Right ventricle myocardium inferior (tissue), 1 donor: ENCODE measurements around the gene ZNF133. TPM values are rescaled to one million over a fixed set of nuclear protein-coding genes. Genes with fewer than 3 reads are reported as not detected.

Experiments used
- ATAC-seq: fragments of 200-7000 bp; cut with Tn5 transposase; one replicate; pipeline ENCODE4 v1.9.1; 2020; ENCODE audit warnings: mild to moderate bottlenecking, moderate library complexity
- DNase-seq: peaks from one replicate; pipeline ENCODE4 v3.0.0; 2021; ENCODE audit errors: missing footprints
- intact Hi-C: fragments of 100-400 bp; cut with DNase I; formaldehyde crosslinking; loops from one replicate; pipeline ENCODE4 v1.11.0; 2022
- total RNA-seq: library from RNA; stranded (reverse); fragmentation: NEBNext Ultra II Directional; extraction: Animal tissue kit (Norgen Biotek cat#: 25700); gene quantifications from one replicate; pipeline ENCODE4 v1.2.1, GENCODE V29; 2021
- donor health status: DM: no; HTN: yes; CAD: no; lungs with severe emphysema.

ZNF133 gene
- total RNA-seq, 1 donor from 2014 or later: 7.6 TPM

DNA sequence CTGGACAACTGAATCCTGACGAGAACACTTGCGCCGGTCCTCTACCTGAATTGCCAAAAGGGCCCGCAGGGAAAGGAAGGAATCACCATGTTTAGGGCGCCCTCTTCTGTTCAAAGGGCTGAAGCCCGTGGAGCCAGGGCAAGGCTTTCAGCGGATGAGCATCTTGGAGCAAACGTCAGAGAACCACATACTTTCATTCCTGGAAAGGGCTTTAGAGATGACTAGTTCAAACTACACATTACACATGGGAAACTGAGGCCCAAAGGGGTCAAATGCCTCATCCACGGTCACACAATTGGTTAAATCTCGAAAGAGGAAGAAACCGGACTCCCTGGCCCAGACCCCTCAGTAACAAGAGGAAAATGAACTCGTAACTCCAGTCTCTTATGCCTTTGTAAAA lies 11.5 kb upstream of the ZNF133 start:
- ATAC-seq (peak; percentile 54), DNase-seq (peak; percentile 72)
- intact Hi-C loops: no loop called here

DNA sequence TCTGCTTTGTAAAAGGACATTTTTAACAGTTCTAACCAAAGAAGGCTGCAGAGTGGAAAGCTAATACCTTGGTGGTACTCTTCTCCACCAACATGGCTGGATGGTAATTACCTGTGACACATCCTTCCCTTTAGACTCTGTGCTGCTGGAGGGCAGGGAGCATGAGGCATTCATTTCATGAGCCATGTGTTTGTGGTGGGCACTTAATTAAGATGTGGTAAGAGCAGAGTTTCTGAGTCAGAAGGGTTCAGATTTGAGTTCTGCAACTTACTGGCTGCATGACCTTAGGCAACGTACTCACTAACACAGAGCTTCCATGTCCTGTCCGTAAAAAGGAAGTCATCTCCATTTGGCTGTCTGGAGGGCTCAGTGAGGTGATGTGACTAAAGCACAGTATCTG lies 9.1 kb upstream of the ZNF133 start:
- intact Hi-C loops: no loop called here
- no peak for ATAC-seq
- no peak for DNase-seq

DNA sequence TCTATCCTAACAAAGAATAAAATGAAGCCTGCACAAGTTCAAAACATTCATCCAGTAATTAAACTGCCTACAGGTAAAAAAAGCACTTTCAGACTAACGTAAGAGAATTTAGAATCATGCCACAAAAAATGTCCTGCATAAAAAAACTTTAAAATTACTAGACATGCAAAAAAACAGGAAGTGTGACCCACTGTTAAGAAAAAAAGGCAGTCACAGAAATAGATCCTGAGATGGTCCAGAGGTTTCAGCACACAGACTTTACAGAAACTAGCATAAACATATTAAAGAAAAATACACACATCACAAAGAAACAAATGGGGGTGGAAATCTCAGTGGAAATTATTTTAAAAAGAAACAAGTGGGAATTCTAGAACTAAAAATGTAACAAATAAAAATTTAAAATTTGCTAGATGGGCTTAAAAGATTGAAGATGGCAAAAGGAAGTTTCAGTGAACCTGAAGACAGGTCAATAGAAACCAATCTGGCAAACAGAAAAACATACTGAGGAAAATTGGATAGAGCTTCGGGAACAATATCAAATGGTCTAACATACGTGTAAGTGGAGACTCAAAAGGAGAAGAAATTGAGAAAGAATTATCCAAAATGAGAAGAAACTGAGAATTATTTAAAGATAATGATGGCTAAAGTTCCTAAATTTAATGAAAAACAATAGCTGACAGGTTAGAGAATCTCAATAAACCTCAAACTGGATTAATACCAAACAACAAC lies 3.4 kb upstream of the ZNF133 start:
- intact Hi-C loops: loop anchor here (5.0 kb wide), 3 partner anchors 148 to 783 kb away; partner anchors contain the start of genes KAT14, PET117 and SEC23B
- no peak for ATAC-seq
- DNase-seq: no peak

DNA sequence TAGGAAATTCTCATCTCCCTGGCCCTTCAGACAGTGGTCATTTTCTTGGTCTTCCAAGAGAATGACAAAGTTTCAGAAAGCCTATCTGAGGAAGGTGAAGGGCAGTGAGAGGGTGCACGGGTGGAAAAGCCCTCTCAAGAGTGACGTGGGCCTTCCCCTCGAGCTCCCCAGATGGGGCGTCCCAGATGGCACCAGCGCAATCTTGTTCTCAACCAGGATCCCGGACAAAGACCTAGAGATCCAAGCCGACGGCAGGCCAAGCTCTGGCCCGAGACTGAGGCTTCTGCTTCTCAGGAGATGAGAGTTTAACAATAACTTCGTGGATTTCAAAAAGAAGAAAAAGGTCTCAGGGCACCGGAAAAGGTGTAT lies 797 bp upstream of the ZNF133 start:
- ATAC-seq (no peak), DNase-seq (no peak)
- intact Hi-C loops: loop anchor here (5.0 kb wide), 2 partner anchors 150 to 220 kb away; partner anchors contain the start of genes KAT14, PET117 and SEC23B

DNA sequence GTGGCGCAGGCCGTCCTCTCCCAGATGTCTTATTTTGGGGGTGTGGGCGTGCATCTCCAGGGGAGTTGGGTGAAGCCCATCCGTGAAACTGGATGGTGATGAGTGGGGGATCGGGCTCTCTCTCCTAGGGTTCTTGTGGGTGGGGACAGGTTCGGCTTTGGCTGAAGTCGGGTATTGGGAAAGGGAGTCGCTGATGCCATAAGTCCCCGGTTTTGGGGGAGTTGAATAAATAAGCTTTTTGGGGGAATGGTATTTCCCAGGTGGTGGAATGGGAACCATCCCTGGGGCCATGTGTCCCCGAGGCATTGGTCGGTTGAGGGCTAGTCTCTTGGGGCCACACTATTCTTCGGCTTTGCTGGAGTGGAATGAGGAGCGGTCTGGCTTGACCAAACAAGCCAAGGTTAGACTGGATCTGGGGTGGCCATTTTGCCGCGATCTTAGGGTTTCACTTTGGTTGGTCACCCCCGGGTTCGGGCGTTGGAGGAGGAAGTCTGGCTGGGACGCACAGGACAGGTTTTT lies 481 bp downstream of the ZNF133 start:
- intact Hi-C loops: loop anchor here (2.0 to 5.0 kb wide), 3 partner anchors 152 to 218 kb away; partner anchors contain the start of genes DZANK1, KAT14, PET117 and POLR3F
- DNase-seq (no peak), ATAC-seq (no peak)

DNA sequence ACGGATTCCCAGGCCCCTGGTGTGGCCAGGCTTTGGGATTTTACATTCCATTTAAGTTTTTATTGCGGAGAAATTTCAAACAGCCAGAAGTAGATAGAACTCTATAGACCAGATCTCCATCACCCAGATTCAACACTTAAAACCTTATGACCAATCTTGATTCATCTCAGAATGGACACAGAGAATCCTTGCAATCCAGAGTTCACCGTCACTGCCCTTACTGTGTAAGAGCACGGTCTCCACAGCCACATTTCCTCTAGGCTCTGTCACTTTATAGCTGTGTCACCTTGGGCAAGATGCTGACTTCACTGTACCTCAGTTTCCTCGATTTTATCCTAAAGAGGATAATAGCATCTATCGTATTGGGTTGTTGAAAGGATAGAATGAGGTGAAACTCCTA lies 979 bp downstream of the ZNF133 start:
- intact Hi-C loops: loop anchor here (2.0 to 5.0 kb wide), 3 partner anchors 152 to 218 kb away; partner anchors contain the start of genes DZANK1, KAT14, PET117 and POLR3F

DNA sequence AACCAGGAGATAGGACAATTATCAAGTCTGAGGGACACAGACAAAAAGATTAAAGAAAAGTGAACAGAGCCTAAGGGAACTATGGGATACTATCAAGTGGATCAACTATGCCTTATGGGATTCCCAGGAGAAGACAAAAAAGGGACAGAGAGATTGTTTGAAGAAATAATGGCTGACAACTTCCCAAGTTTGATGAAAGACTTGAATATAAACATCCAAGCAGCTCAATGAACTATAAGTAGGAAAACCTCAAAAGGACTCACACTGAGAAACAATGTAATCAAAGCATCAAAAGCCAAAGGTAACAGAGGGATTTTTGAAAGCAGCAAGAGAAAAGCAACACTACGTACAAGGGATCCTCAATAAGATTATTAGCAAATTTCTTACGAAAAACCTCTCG lies 11.0 kb downstream of the ZNF133 start:
- intact Hi-C loops: no loop called here
- DNase-seq (no peak), ATAC-seq (no peak)

More for the DNA sequence above, 979 bp downstream of the ZNF133 start:
- ATAC-seq (no peak), DNase-seq (no peak)

DNA sequence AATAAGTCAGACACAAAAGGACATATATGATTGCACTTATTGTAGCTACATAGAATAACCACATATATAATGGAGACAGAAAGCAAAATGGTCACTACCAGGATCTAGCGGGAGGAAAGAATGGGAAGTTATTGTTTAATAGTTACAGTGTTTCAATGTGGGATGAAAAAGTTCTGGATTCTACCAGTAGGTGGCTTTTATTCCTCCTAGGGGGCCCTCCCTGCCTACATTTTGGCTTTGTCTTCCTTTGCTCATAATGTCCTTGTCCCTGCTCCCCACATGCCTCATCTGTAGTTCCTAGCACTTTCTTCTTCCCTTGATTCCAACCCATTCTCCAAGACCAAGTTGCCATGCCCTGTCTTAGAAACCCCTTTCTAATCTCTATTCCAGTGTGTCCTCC lies 16.3 kb downstream of the ZNF133 start:
- no peak for DNase-seq
- intact Hi-C loops: no loop called here
- ATAC-seq: no peak

DNA sequence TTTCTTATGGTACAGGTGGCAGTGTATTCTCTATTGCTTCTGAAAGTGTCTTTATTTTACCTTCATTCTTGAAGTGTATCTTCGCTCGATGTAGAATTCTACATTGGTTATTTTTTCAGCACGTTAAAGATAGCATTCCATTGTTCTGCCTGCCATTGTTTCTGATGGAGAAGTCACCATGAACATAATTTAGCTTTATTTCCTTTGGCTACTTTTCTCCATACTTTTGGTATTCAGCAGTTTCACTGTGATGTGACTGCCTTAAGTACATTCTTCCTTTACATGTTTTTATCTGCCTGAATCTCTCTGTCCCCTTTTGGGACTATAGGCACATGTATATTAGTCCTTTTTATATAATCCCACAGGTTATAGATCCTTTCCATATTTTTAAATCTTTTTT lies 19.0 kb downstream of the ZNF133 start:
- intact Hi-C loops: no loop called here
- no peak for DNase-seq
- ATAC-seq: no peak

DNA sequence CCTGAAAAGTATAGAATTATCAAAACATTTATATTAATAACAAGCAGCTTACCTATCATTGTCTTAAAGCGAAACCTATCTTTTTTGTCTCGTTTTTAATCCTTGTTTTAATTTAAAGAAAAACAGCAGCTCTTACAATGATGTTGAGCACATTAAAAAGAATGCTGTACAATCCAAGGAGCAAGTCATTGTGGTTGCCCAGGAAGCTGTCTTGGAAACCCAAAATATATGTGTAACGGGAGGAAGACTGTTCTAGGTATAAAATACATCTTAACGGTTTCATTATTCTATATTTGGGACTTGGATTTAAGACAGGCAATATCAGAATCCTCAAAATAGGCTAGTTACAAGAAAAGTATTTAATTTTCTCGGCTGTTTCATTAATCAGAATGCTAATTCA lies 21.7 kb downstream of the ZNF133 start:
- DNase-seq (no peak), ATAC-seq (no peak)
- intact Hi-C loops: no loop called here

DNA sequence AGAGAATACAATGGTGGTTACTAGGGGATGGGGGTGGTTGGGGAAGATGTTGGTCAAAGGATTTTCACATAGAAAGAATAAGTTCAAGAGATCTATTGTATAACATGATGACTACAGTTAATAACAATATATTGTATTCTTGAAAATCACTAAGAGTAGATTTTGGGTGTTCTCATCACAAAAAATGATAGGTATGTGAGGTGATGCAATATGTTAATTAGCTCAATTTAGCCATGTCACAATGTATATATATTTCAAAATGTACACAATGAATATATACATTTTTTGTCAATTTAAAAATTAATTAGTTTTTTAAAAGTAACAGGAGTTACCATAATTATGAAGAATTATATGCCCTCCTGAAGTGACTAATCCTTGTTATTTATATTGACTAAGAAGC lies 22.3 kb downstream of the ZNF133 start:
- ATAC-seq: no peak
- intact Hi-C loops: no loop called here
- no peak for DNase-seq

DNA sequence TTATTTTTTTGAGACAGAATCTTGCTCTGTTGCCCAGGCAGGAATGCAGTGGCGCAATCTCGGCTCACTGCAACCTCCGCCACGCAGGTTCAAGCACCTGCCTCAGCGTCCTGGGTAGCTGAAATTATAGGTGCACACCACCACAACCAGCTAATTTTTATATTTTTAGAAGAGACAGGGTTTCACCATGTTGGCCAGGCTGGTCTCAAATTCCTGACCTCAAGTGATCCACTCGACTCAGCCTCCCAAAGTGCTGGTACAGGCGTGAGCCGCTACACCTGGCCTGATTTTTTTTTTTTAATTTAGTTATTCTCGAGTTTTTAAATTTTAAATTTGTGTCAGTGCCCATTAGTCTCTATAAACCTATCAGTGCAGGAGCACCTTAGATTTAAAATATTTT lies 24.4 kb downstream of the ZNF133 start:
- intact Hi-C loops: no loop called here
- no peak for ATAC-seq
- DNase-seq: no peak

DNA sequence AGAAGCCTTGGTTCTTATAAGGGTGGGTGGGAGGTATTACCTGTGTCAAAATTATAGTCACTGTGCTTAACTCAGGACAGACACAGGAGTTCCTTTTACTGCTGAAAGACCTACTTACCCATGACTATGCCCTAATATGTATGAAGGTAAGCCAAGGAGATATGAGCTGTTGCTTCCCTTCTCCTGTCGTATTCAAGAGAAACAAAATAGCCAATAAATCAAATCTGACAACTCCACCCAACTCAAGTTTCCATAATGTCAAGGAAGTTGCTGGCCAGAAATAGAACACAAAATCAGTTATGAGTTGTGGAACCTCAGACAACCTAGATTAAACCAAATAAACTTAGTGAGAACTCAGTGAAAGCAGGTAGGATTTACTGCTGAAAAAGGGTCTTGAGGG lies 25.1 kb downstream of the ZNF133 start:
- intact Hi-C loops: no loop called here
- ATAC-seq: no peak

DNA sequence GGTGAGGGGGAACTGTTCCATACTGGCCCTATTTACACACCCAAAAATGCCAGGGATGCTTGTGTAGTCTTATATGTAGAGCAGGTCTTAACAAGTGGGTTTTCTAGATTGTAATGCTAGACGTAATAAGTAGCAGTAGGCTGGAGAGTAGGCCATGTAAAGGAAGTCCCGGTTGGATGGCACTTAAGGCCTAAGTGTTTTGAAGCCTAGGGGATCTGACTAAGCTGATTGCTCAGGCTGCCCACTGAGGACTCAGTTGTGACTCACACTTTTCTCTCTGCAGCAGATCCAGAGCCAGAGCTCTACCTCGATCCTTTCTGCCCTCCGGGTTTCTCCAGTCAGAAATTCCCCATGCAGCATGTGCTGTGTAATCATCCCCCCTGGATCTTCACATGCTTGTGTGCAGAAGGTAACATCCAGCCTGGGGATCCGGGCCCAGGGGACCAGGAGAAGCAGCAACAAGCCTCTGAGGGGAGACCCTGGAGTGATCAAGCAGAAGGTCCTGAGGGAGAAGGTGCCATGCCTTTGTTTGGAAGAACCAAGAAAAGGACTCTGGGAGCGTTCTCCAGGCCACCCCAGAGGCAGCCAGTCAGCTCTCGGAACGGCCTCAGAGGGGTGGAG lies 26.6 kb downstream of the ZNF133 start:
- intact Hi-C loops: no loop called here
- no peak for ATAC-seq

More for the DNA sequence above, 25.1 kb downstream of the ZNF133 start:
- no peak for DNase-seq

DNA sequence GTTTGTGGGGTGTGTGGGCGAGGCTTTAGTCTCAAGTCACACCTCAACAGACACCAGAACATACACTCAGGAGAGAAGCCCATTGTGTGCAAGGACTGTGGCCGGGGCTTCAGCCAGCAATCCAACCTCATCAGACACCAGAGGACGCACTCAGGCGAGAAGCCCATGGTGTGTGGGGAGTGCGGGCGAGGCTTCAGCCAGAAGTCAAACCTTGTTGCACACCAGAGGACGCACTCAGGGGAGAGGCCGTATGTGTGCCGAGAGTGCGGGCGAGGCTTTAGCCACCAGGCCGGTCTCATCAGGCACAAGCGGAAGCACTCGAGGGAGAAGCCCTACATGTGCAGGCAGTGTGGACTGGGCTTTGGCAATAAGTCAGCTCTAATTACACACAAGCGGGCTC lies 27.8 kb downstream of the ZNF133 start:
- DNase-seq (no peak), ATAC-seq (no peak)
- intact Hi-C loops: no loop called here

More for the DNA sequence above, 26.6 kb downstream of the ZNF133 start:
- no peak for DNase-seq

DNA sequence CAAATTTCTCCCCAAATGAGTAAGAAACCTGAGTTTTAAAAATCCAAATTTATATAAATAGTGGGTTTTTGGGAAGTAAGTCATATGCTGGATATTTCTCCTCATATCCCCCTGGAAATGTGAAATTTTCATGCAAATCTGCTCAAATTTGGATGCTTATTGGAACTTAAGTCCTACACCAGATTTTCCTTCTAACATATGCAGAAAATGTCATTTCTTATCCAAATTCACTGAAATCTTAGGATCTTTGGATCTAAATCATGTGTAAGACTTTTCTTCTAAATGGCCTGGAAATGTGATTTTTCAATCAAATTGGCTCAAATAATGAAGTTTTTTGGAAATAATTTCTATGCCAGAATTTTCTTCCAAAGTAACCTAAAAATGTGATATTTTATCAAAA lies 33.0 kb downstream of the ZNF133 start:
- DNase-seq (no peak), ATAC-seq (no peak)
- intact Hi-C loops: no loop called here

DNA sequence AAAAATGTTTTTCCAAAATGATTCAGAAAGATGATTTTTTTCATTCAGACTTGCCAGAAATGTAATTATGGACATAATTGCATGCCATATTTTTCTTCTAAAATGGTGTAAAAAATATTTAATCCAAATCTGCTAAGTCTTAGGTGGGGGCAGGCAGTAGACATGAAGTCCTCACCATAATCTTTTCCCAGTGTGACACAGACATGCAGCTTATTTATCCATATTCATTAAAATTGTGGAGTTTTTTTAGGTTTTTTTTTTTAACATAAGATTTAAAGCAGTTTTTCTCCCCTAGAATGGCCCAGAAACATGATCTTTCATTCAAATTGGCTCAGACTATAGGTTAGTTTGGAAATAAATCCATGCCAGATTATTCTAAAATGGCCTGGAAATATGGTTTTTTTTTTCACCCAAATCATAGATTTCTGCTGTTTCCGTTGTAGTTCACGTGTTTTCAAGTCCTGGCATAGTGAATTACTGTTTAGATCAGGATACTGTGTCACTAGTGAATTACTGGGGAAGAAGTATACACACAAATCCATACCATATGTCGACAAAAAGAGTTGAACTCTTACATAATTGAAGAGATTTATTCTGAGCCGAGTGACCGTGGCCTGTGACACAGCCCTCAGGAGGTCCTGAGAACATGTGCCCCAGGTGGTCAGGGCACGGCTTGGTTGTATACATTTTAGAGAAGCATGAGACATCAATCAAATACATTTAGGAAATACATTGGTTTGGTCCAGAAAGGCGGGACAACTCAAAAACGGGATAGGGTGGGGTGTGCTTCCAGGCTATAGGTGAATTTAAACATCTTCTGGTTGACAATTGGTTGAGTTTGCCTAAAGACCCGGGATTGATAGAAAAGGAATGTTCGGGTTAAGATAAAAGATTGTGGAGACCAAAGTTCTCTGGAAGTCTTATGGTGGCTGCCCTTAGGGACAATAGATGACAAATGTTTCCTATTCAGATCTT lies 33.9 kb downstream of the ZNF133 start:
- ATAC-seq: no peak
- DNase-seq: no peak
- intact Hi-C loops: no loop called here

DNA sequence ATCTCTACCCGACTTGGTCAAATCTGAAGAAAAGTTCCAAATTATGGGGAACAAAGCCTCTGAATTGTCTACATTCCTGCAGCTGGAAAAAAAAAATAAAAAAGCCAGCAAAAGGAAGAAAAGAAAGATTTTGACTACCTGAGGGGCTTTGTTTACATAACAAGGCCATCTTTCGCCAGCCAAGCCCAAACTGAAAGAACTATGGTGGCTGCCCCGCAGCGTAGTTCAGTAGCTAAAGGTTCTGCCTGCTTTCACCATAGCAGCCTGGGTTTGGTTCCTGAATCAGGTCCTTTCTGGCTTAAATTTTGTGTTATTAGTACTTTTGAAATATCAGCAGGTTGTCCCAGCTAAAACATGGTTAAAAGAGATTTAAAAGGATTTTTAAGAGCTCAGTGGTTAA lies 35.4 kb downstream of the ZNF133 start:
- no peak for ATAC-seq
- DNase-seq: no peak
- intact Hi-C loops: no loop called here

DNA sequence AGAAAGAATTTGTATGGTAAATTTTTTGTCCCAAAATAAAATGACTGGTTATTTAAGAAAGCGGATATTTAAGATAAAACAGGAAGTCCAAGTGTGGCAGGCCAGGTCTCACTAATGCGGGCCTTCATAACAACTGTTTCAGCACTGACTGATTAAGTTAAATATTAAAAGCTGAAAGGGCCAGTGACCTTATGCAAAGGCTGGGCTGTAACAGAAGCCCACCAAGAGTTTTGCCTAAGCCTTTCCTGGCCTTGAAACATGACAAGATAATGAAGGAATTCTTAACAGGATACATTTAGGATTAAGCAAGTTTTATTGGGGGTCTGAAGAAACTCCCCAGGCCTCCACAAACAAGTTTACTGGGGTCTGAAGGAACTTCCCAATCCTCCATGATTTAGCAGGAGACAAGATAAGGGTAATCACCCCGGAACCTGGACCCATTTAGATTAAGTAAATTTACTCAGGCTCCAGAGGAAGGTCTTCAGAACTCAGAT lies 36.3 kb downstream of the ZNF133 start:
- ATAC-seq: no peak
- DNase-seq: no peak
- intact Hi-C loops: no loop called here
